ENCODE data around the gene H2BK1. TPM values are rescaled to one million over a fixed set of nuclear protein-coding genes. Genes with fewer than 3 reads are reported as not detected.

The H2BK1 gene
- total and polyA plus RNA-seq, 2 experiments from 2014 or later = not detected

- H3K27ac ChIP-seq = no peak overlapping the region
- H3K9me2 ChIP-seq (ENCODE audit: insufficient read depth) = no peaks in the 10 kb centered on the region
- H2AFZ ChIP-seq = no peak overlapping the region
- no peak for DNase-seq
- no peaks in the 10 kb centered on the region for H3F3A ChIP-seq (ENCODE audit: insufficient read depth)
- H3K4me3 ChIP-seq = no peak overlapping the region
- no peaks in the 10 kb centered on the region for H3K79me2 ChIP-seq (ENCODE audit: insufficient read depth)
- H3K9me3 ChIP-seq (ENCODE audit: low read depth) = no peaks in the 10 kb centered on the region
- H3K27me3 ChIP-seq (replicated peaks; ENCODE audit: insufficient read depth) = peaks cover 54% of the 10 kb centered on the region
- no peaks in the 10 kb centered on the region for H4K20me1 ChIP-seq (ENCODE audit: insufficient read depth)
- TF ChIP-seq EZH2phosphoT487 (IDR thresholded peaks at IDR 0.05; ENCODE audit: insufficient read depth, low read depth) (no peak), EZH2 (IDR thresholded peaks at IDR 0.05; ENCODE audit: insufficient read depth, poor library complexity, severe bottlenecking) (no peak)
- 70 to 73% methylated on average over 9 of the region's 9 CpGs for WGBS, 2 experiments (ENCODE audit: low coverage in 1 of 2, low lambda C conversion rate in 2 of 2, missing lambda C conversion rate in 2 of 2)
- H3K36me3 ChIP-seq (ENCODE audit: low read depth) = no peaks in the 10 kb centered on the region
- in situ Hi-C loops (cut with MboI) = no loop called here
- H3K4me1 ChIP-seq (ENCODE audit: insufficient read depth) = no peaks in the 10 kb centered on the region
- no peak overlapping the region for H3K4me2 ChIP-seq (ENCODE audit: unreplicated experiment)
- no peak overlapping the region for H3K9ac ChIP-seq
These were observed 33.9 kb downstream of the H2BK1 start for GRCh38 chr7:151176401-151176800.

DNA sequence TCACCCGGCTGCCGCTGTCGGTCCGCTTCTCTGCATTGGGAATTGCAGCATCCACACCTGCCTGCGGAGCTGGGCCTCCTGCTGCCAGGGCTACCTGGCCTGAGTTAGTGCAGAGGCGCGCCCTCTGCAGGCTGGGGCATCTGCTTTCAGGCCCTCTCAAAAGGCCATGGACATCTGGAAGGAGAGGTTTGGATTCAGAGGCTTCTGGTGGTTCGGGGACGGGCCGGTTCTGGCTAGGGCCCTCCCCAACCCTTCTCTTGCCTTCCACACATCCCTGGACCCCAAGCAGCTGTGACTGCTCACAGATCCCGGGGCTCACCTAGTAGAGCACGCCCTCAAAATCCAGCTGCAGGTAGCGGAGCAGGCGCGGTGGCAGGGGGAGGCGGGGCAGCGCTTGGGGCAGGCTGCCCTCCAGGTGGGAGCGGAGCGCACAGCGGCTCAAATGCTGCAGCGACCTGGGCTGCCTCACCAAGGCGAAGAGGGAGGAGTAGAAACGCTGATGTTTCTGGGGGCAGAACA lies 34.4 kb downstream of the H2BK1 start:
- no peaks in the 10 kb centered on the region for H3K79me2 ChIP-seq (ENCODE audit: insufficient read depth)
- no peaks in the 10 kb centered on the region for H3K36me3 ChIP-seq (ENCODE audit: low read depth)
- TF ChIP-seq EZH2phosphoT487 (IDR thresholded peaks at IDR 0.05; ENCODE audit: insufficient read depth, low read depth) (no peak), EZH2 (IDR thresholded peaks at IDR 0.05; ENCODE audit: insufficient read depth, poor library complexity, severe bottlenecking) (no peak)
- no peak overlapping the region for H3K4me2 ChIP-seq (ENCODE audit: unreplicated experiment)
- peaks cover 59% of the 10 kb centered on the region for H3K27me3 ChIP-seq (replicated peaks; ENCODE audit: insufficient read depth)
- H3K9ac ChIP-seq = no peak overlapping the region
- H3K4me1 ChIP-seq (ENCODE audit: insufficient read depth) = no peaks in the 10 kb centered on the region
- H3K9me3 ChIP-seq (ENCODE audit: low read depth) = no peaks in the 10 kb centered on the region
- no peak overlapping the region for H3K4me3 ChIP-seq
- H3F3A ChIP-seq (ENCODE audit: insufficient read depth) = no peaks in the 10 kb centered on the region
- WGBS, 2 experiments (ENCODE audit: low coverage in 1 of 2, low lambda C conversion rate in 2 of 2, missing lambda C conversion rate in 2 of 2) = 66 to 69% methylated on average over 23 of the region's 23 CpGs
- H4K20me1 ChIP-seq (ENCODE audit: insufficient read depth) = no peaks in the 10 kb centered on the region
- H3K27ac ChIP-seq = no peak overlapping the region
- no peak overlapping the region for H2AFZ ChIP-seq
- no peak for DNase-seq
- H3K9me2 ChIP-seq (ENCODE audit: insufficient read depth) = no peaks in the 10 kb centered on the region
- in situ Hi-C loops (cut with MboI) = no loop called here

- Histone ChIP-seq H3K9me2 (ENCODE audit: insufficient read depth) (no peaks in the 10 kb centered on the region), H3K4me2 (ENCODE audit: unreplicated experiment) (no peak overlapping the region), H3K27ac (no peak overlapping the region), H3K27me3 (replicated peaks; ENCODE audit: insufficient read depth) (peaks cover 66% of the 10 kb centered on the region), H3K4me1 (ENCODE audit: insufficient read depth) (no peaks in the 10 kb centered on the region), H4K20me1 (ENCODE audit: insufficient read depth) (no peaks in the 10 kb centered on the region), H3K9ac (no peak overlapping the region), H3K9me3 (ENCODE audit: low read depth) (no peaks in the 10 kb centered on the region), H3K79me2 (ENCODE audit: insufficient read depth) (no peaks in the 10 kb centered on the region), H2AFZ (no peak overlapping the region), H3K36me3 (ENCODE audit: low read depth) (no peaks in the 10 kb centered on the region), H3F3A (ENCODE audit: insufficient read depth) (no peaks in the 10 kb centered on the region), H3K4me3 (no peak overlapping the region)
- 76 to 79% methylated on average over 16 of the region's 16 CpGs for WGBS, 2 experiments (ENCODE audit: low coverage in 1 of 2, low lambda C conversion rate in 2 of 2, missing lambda C conversion rate in 2 of 2)
- in situ Hi-C loops (cut with MboI) = no loop called here
- no peak for DNase-seq
- no peak for TF ChIP-seq EZH2 (IDR thresholded peaks at IDR 0.05; ENCODE audit: insufficient read depth, poor library complexity, severe bottlenecking)
- TF ChIP-seq EZH2phosphoT487 (IDR thresholded peaks at IDR 0.05; ENCODE audit: insufficient read depth, low read depth) = no peak
These were observed 35.1 kb downstream of the H2BK1 start for GRCh38 chr7:151175047-151175792.

DNA sequence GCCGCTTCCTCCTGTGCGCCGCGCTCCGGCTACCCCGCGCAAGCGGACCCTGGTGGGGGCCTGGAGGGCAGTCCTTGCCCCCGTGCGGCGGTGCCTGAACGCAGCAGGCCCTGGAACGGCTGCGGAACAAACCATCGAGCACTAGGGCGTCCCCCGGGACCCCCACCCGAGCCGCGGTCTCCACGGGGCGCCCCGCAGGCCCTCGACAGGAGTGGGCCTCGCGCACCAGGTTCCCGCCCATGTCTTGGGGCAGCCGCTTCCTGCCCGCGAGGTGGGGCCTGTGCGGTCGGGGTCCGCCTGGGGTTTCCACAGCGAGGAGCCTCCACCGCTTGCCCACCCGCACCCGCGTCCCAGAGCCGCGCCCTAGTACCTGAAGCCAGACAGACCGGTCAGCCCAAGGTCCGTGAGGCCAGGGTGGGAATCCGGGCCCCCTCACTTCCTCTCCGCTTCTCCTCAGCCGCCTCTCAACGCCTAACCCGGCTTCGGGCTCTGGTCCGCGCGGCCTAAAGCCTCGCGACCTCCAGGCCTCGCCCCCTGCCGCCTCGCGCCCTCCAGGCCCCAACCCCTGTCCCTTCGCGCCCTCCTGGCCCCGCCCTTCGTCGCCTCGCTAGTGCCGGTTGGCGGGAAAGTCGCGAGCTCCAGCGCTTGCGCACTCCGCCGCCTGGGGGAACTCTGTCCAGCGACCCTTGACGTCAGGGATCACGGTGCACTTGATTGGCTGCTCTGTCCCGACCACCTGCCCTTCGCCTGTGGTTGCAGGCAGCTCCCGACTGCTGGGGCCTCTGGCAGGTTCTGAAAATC lies 35.8 kb downstream of the H2BK1 start:
- H2AFZ ChIP-seq = no peak overlapping the region
- H3F3A ChIP-seq (ENCODE audit: insufficient read depth) = no peaks in the 10 kb centered on the region
- no peaks in the 10 kb centered on the region for H3K4me1 ChIP-seq (ENCODE audit: insufficient read depth)
- H3K9me2 ChIP-seq (ENCODE audit: insufficient read depth) = no peaks in the 10 kb centered on the region
- H3K27me3 ChIP-seq (replicated peaks; ENCODE audit: insufficient read depth) = peaks cover 72% of the 10 kb centered on the region
- DNase-seq = peak; percentile 30
- no peaks in the 10 kb centered on the region for H4K20me1 ChIP-seq (ENCODE audit: insufficient read depth)
- no peaks in the 10 kb centered on the region for H3K36me3 ChIP-seq (ENCODE audit: low read depth)
- no peak overlapping the region for H3K4me2 ChIP-seq (ENCODE audit: unreplicated experiment)
- no peak for TF ChIP-seq EZH2 (IDR thresholded peaks at IDR 0.05; ENCODE audit: insufficient read depth, poor library complexity, severe bottlenecking)
- TF ChIP-seq EZH2phosphoT487 (IDR thresholded peaks at IDR 0.05; ENCODE audit: insufficient read depth, low read depth) = no peak
- no peaks in the 10 kb centered on the region for H3K9me3 ChIP-seq (ENCODE audit: low read depth)
- H3K79me2 ChIP-seq (ENCODE audit: insufficient read depth) = no peaks in the 10 kb centered on the region
- WGBS, 2 experiments (ENCODE audit: low coverage in 1 of 2, low lambda C conversion rate in 2 of 2, missing lambda C conversion rate in 2 of 2) = 39 to 44% methylated on average over 39 to 74 of the region's 77 CpGs
- H3K9ac ChIP-seq = no peak overlapping the region
- in situ Hi-C loops (cut with MboI) = no loop called here
- no peak overlapping the region for H3K4me3 ChIP-seq
- no peak overlapping the region for H3K27ac ChIP-seq
